GM21390 (cell line): Measurements from ENCODE around the gene MGAT4D.
"Not testable (repeated sequence)": the region's sequence is repeated elsewhere in the genome, so short reads cannot be mapped to it uniquely, and the experiment has no call there.

Experiments
- ATAC-seq: cut with Tn5 transposase; IDR thresholded peaks from one replicate; pipeline ENCODE4 v1.9.1; 2021; ENCODE audit not compliant: unreplicated experiment

MGAT4D gene

GRCh38 chr4:140444347-140444746 lies 53.7 kb downstream of the MGAT4D start:
- not testable (repeated sequence) for ATAC-seq

- no peak for ATAC-seq
These were observed 58.4 kb downstream of the MGAT4D start for GRCh38 chr4:140439644-140440142.

- ATAC-seq, result no peak
These were observed 70.1 kb downstream of the MGAT4D start for GRCh38 chr4:140427919-140428471.

- ATAC-seq, result peak; percentile 86
These were observed 70.8 kb downstream of the MGAT4D start, which contains the start of gene CLGN for GRCh38 chr4:140427106-140427918. CLGN (minus strand) TSS chr4:140427648; CDS start chr4:140413078, 14,570 bp downstream.

- ATAC-seq, result peak; percentile 27
These were observed 71.4 kb downstream of the MGAT4D start for GRCh38 chr4:140426610-140427105.

GRCh38 chr4:140423106-140423505 lies 75.0 kb downstream of the MGAT4D start:
- no peak for ATAC-seq

GRCh38 chr4:140413130-140413969 lies 84.7 kb downstream of the MGAT4D start:
- not testable (repeated sequence) for ATAC-seq

GRCh38 chr4:140408974-140409373 lies 89.1 kb downstream of the MGAT4D start:
- no peak for ATAC-seq

GRCh38 chr4:140406292-140406691 lies 91.8 kb downstream of the MGAT4D start:
- no peak for ATAC-seq

GRCh38 chr4:140400111-140400510 lies 98.0 kb downstream of the MGAT4D start:
- no peak for ATAC-seq

GRCh38 chr4:140395668-140396067 lies 102.4 kb downstream of the MGAT4D start:
- ATAC-seq, result no peak
